PC-3 (cell line): ENCODE measurements around the gene HDAC9.

Experiments
- EZH2 ChIP-seq: fragments of 300-600 bp; sonication (generic); IDR thresholded peaks from one replicate; pipeline ENCODE4 v1.6.1; 2017; ENCODE audit warnings: antibody characterized with exemption, mild to moderate bottlenecking, low read length; ENCODE audit not compliant: unreplicated experiment
- EZH2phosphoT487 ChIP-seq: fragments of 300-600 bp; sonication (generic); IDR thresholded peaks from 2 replicates; pipeline ENCODE4 v1.6.1; 2018; ENCODE audit warnings: mild to moderate bottlenecking, antibody characterized with exemption, low read length, borderline replicate concordance
- TF ChIP-seq, protein P1 (sequence below): fragments of 300-600 bp; sonication (generic); conservative IDR thresholded peaks from 2 replicates; pipeline ENCODE4 v1.5.1; 2017; ENCODE audit warnings: antibody characterized with exemption, low read depth, mild to moderate bottlenecking, low read length

DNA sequence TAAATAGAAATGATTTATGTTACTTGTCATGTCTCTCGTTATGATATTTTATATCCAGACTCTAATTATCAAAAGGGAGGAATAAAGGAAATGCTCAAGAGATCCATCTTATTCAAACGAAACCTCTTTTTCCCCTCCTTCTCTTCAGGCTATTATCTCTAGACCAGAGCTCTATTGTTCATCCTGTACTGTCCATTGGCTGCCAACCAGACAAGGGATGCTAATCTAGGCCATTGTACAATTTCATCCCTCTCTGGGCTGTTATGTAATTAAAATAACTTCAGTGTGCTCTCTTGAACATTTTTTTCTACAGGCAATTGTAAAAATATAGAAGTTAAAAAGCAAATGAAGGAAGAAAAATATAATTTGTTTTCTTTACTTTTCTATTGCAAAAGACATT lies 220.4 kb downstream of the HDAC9 start:
- TF ChIP-seq, protein P1, sequence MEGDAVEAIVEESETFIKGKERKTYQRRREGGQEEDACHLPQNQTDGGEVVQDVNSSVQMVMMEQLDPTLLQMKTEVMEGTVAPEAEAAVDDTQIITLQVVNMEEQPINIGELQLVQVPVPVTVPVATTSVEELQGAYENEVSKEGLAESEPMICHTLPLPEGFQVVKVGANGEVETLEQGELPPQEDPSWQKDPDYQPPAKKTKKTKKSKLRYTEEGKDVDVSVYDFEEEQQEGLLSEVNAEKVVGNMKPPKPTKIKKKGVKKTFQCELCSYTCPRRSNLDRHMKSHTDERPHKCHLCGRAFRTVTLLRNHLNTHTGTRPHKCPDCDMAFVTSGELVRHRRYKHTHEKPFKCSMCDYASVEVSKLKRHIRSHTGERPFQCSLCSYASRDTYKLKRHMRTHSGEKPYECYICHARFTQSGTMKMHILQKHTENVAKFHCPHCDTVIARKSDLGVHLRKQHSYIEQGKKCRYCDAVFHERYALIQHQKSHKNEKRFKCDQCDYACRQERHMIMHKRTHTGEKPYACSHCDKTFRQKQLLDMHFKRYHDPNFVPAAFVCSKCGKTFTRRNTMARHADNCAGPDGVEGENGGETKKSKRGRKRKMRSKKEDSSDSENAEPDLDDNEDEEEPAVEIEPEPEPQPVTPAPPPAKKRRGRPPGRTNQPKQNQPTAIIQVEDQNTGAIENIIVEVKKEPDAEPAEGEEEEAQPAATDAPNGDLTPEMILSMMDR = no peak
- no peak for TF ChIP-seq EZH2phosphoT487
- no peak for TF ChIP-seq EZH2
